ENCODE results near the gene ATG7.
"Not testable (repeated sequence)": the region's sequence is repeated elsewhere in the genome, so short reads cannot be mapped to it uniquely, and the experiment has no call there.

ATG7 gene

DNA sequence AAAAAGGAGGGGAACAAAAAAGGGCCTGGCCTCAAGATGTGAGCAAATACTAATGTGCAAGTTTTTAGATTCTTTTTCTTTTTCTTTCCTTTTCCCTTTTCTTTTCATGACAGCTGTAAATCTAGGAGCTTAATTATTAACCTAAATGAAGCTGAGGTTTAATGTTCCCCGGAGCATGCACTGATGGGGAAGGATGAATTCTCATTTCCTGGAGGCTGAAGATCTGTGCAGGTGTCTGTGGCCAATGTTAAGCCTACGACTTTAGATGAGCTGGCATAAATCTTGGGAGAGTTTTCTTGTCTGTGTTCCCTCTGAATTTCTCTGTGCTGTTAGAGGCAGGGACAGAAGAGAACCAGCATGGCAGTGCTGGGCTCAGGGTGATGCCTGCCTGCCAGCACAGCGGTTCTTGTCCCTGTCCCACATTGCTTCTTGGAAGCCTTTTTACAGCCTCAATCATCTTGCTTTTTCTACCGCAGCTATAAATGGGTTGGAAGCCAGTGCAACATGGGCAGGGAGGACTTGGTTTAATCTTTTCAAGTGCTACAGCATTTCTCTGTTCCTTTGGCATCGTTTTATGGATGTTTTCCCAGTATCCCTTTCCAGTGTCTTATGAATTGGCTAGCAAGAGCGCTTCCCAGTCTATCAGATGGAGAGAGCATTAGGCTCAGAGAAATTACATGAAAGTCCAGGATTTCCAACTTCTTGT lies 119.1 kb downstream of the ATG7 start:
- DNase-seq: no peak

DNA sequence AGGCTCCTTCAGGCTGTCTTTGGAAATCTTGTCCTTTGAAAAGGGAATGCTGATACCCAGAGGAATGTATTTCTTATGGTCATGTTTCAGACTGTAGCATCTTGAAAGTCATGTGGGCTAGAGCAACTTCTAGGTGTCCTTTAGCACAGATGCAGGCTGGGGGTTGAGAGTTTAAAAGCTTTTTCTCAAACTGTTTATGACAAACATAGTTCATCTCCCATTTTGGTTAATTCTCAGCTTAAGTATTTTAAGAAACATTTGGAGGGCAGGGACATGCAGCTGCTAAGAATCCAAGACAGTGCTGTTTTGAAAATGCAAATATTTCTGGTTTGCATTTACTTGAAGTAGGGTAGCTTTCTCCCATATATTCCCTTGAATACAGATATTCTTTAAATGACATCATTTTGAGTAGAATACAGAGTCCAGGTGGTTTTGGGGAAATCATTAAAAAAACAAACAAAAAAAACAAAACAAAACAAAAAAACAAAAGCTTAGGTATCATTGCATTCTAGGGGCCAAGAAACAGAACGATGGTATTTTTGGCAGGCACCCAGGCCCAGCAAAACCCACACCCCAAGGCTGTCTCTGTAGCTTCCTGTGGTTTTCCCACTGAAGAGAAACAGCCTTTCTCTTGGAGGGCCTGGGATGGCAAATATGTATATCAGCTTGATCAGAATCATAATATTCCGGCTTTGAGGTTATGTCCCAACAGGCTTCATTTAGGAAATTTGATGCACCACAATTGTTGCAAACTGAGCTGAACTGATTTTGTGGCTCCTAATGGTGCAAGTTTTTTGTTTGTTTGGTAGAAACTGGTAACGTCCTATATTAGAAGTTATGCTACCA lies 120.0 kb downstream of the ATG7 start:
- DNase-seq: no peak

DNA sequence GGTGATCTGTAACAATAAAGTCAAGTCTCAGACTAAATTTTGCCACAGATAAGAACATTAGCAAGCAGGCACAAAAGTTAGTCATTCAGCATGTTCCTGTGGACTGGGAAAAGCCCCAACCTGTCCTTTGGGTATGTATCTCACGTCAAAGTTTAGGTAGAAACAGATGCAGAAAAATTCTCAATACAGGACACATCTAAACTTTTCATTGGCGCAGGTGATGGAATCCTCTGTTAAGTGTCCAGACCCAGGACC lies 120.6 kb downstream of the ATG7 start:
- no peak for DNase-seq

DNA sequence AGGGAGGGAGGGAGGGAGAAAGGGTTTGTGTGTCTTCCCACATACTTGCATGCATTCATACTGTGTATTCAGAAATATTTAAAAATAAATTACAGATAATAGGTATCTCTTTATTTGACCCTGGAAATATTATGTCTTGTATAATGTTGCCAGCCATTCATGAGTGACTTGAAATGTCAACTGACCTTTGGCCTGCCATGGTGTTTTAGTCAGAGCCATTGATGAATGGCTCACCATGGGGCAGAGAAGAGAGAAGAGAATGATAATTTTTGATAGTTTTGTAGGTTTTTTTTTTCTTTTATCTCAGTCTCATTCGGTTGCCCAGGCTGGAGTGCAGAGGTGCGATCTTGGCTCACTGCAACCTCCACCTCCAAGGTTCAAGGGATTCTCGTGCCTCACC lies 121.2 kb downstream of the ATG7 start:
- DNase-seq: no peak

DNA sequence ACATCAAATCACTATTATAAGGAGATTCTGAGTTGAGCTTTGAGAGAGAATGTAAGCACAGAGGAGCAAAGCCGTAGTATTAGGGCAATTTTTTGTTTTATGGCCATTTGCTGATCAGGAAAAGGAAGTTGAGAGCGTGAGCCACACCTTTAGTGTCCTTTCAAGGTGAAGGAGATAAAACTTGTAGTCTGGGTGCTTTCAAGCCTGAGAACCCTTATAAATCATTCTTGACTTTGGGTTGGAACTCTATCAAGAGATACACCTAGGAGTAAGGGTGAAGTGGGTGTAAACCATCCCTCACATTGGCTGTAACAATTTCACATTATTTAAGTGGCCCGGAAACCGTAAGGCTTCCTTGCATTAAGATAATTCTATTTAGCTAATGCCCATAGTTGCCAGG lies 122.2 kb downstream of the ATG7 start:
- no peak for DNase-seq

- no peak for DNase-seq
Measured at GRCh38 chr3:11400213-11400612, 128.0 kb downstream of the ATG7 start.

GRCh38 chr3:11401434-11401833 lies 129.2 kb downstream of the ATG7 start:
- no peak for DNase-seq

DNA sequence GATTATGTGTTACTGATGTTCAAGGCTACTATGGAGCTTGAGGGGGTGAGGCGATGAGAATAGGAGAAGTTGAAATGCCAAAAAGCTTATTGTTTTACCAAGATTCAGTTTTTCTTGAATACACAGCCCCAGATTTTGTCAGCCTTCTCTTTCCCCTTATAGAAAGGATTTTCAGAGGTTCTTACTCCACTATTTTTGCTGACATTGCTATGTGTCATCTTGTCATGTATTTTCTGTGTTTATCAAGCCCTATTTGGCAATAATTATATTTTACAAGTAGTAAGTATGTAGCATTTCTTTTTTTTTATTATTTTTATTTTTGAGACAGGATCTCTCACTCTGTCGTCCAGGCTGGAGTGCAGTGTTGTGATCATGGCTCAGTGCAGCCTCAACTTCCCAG lies 133.1 kb downstream of the ATG7 start:
- no peak for DNase-seq

DNA sequence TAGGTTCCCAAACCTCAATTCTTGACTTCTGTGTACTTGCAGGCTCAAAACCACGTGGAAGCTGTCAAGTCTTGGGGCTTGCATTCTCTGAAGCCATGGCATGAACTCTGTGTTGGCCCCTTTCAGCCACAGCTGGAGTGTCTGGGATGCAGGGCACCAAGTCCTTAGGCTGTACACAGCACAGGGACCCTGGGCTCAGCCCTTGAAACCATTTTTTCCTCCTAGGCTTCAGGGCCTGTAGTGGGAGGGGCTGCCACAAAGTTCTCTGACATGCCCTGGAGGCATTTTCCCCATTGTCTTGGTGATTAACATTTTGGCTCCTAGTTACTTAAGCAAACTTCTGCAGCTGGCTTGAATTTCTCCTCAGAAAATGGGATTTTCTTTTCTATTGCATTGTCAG lies 135.4 kb downstream of the ATG7 start:
- DNase-seq: no peak

DNA sequence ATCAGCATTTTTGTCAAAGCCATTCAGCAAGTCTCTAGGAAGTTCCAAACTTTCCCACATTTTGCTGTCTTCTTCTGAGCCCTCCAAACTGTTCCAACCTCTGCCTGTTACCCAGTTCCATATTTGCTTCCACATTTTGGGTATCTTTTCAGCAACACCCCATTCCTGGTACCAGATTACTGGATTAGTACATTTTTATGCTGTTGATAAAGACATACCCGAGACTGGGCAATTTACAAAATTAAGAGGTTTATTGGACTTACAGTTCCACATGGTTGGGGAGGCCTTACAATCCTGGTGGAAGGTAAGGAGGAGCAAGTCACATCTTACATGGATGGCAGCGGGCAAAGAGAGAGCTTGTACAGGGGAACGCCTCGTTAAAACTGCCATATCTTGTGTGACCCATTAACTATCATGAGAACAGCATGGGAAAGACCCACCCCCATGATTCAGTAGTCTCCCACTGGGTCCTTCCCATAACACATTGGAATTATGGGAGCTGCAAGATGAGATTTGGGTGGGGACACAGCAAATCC lies 136.2 kb downstream of the ATG7 start:
- not testable (repeated sequence) for DNase-seq

- no peak for DNase-seq
Measured at GRCh38 chr3:11410564-11410963, 138.4 kb downstream of the ATG7 start.

GRCh38 chr3:11411956-11412355 lies 139.8 kb downstream of the ATG7 start:
- DNase-seq: no peak

DNA sequence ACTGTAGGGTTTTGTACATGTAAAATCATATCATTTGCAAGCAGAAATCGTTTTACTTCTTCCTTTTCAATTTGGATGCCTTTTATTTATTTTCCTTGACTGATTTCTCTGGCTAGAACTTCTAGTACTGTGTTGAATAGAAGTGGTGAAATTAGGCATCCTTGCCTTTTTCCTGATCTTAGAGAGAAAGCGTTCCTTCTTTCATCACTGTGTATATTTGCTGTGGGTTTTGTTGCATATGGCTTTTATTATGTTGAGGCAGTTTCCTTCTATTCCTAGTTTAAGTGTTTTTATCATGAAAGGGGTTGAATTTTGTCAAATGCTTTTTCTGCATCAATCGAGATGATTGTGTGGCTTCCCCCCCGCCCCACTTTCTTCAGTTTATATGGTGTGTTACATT lies 140.9 kb downstream of the ATG7 start:
- no peak for DNase-seq

GRCh38 chr3:11415099-11415498 lies 142.9 kb downstream of the ATG7 start:
- DNase-seq: no peak

DNA sequence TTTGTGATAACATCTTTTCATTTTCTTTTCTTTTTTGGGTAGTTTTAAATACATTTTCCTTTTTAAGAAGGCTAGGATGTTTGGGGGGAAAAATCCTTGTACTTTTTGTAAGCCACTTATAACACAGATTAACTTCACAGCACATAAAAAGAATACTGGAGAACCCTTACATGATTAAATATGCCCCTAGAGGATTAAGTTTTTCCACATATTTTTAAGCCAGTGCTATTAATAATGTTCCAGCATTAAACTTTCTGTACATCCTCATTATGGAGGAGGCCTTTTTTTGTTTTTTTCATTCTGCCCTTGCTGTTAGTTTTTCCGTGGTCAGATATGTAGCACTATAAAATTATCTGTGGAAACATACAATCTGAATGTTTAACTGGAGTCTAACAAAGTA lies 147.9 kb downstream of the ATG7 start:
- no peak for DNase-seq

GRCh38 chr3:11422291-11422690 lies 150.1 kb downstream of the ATG7 start:
- no peak for DNase-seq

DNA sequence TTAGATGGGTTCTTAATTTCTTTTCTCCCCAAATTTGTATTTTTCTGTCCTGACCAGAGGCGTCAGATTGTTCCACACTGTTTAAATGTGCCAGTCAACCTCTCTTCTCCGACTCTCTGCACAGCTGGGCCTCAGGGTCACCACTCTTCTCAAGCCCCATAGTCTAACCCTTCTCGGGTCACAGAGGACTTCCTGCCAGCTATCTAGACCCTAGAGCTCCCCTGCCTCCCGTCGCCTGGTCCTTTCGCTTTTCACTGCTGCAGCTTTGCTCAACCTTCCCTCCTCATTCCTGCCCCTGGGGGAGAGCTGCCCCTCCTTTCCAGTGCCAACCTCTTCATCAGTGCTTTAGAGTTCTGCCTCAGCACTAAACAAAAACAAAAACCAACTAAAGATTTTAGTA lies 151.7 kb downstream of the ATG7 start:
- no peak for DNase-seq

- no peak for DNase-seq
Measured at GRCh38 chr3:11424277-11424676, 152.1 kb downstream of the ATG7 start.

- DNase-seq: no peak
Measured at GRCh38 chr3:11430207-11430606, 158.0 kb downstream of the ATG7 start.

GRCh38 chr3:11430624-11431023 lies 158.4 kb downstream of the ATG7 start:
- no peak for DNase-seq

- no peak for DNase-seq
Measured at GRCh38 chr3:11431319-11431718, 159.1 kb downstream of the ATG7 start.

- peak; percentile 78 for DNase-seq
Measured at GRCh38 chr3:11434017-11434526, 161.9 kb downstream of the ATG7 start.

- DNase-seq: no peak
Measured at GRCh38 chr3:11434563-11435096, 162.4 kb downstream of the ATG7 start.

Measured in suppressor macrophage treated with lipopolysaccharide for 4 hours (primary cell).